Activated naive CD4-positive, alpha-beta T cell treated with anti-CD3 and anti-CD28 coated beads, Interleukin-2, amount 10 ng/mL, durations not matched to agents 7 days and 5 days (primary cell): ENCODE measurements around the gene MGP.

Experiments used
- CTCF ChIA-PET: fragments of 350-600 bp; sonication (Branson Sonifier 250); formaldehyde crosslinking; loops from one replicate; lab custom pipeline; 2021; ENCODE audit warnings: antibody characterized with exemption; lab: Charles Lee
- DNase-seq: peaks from one replicate; pipeline ENCODE4 v3.0.0-alpha.2; 2020
- H3K27ac Mint-ChIP-seq: one replicate; pipeline ENCODE4 v1.8.0; 2021; ENCODE audit warnings: mild to moderate bottlenecking, moderate library complexity, mixed read lengths
- H3K27me3 Mint-ChIP-seq: one replicate; pipeline ENCODE4 v1.8.0; 2021; ENCODE audit warnings: mild to moderate bottlenecking, mixed read lengths
- H3K36me3 Mint-ChIP-seq: one replicate; pipeline ENCODE4 v1.8.0; 2021; ENCODE audit warnings: mixed read lengths
- H3K4me1 Mint-ChIP-seq: one replicate; pipeline ENCODE4 v1.8.0; 2021; ENCODE audit warnings: mixed read lengths
- H3K4me3 Mint-ChIP-seq: one replicate; pipeline ENCODE4 v1.8.0; 2021; ENCODE audit warnings: mild to moderate bottlenecking, moderate library complexity, mixed read lengths
- H3K9me3 Mint-ChIP-seq: one replicate; pipeline ENCODE4 v1.8.0; 2021; ENCODE audit warnings: mixed read lengths

MGP gene

GRCh38 chr12:14843425-14843887, 42.2 kb downstream of the MGP start, which contains the start of gene ART4:
ART4 (minus strand) TSS chr12:14843526; CDS start chr12:14843113, 413 bp downstream.
- DNase-seq: no peak
- Mint-ChIP-seq H3K9me3 (no peaks in the 10 kb centered on the region), H3K27ac (no peak within 1 kb of the TSS), H3K36me3 (no peaks in the 10 kb centered on the region), H3K4me1 (peaks cover 2% of the 10 kb centered on the region), H3K27me3 (peaks cover 12% of the 10 kb centered on the region), H3K4me3 (no peak within 1 kb of the TSS)
- CTCF ChIA-PET: interaction anchor here (0.5 to 11.1 kb wide), 5 partner anchors 12 to 150 kb away, joined by 3 to 106 read pairs (median 4); no protein-coding TSS in a partner anchor

GRCh38 chr12:14842315-14842714, 43.3 kb downstream of the MGP start:
- H3K4me3 Mint-ChIP-seq: no peak overlapping the region
- CTCF ChIA-PET: interaction anchor here (11.1 kb wide), 1 partner anchor 151 kb away, joined by 106 read pairs; no protein-coding TSS in a partner anchor
- H3K27ac Mint-ChIP-seq: no peak overlapping the region
- H3K4me1 Mint-ChIP-seq: peaks cover 2% of the 10 kb centered on the region
- no peak for DNase-seq
- no peaks in the 10 kb centered on the region for H3K36me3 Mint-ChIP-seq
- H3K9me3 Mint-ChIP-seq: no peaks in the 10 kb centered on the region
- peaks cover 12% of the 10 kb centered on the region for H3K27me3 Mint-ChIP-seq

GRCh38 chr12:14841761-14842160, 43.9 kb downstream of the MGP start:
- no peaks in the 10 kb centered on the region for H3K9me3 Mint-ChIP-seq
- peaks cover 2% of the 10 kb centered on the region for H3K4me1 Mint-ChIP-seq
- H3K4me3 Mint-ChIP-seq: no peak overlapping the region
- peaks cover 12% of the 10 kb centered on the region for H3K27me3 Mint-ChIP-seq
- H3K36me3 Mint-ChIP-seq: no peaks in the 10 kb centered on the region
- no peak for DNase-seq
- CTCF ChIA-PET: no interaction called here
- no peak overlapping the region for H3K27ac Mint-ChIP-seq

- Mint-ChIP-seq H3K4me3 (no peak overlapping the region), H3K27me3 (peaks cover 12% of the 10 kb centered on the region), H3K9me3 (no peaks in the 10 kb centered on the region), H3K36me3 (no peaks in the 10 kb centered on the region), H3K27ac (no peak overlapping the region), H3K4me1 (peaks cover 2% of the 10 kb centered on the region)
- no peak for DNase-seq
- CTCF ChIA-PET: no interaction called here
Observed at GRCh38 chr12:14840616-14841015, 45.0 kb downstream of the MGP start.

GRCh38 chr12:14839262-14839661, 46.4 kb downstream of the MGP start:
- no peak for DNase-seq
- CTCF ChIA-PET: no interaction called here
- no peak overlapping the region for H3K4me3 Mint-ChIP-seq
- peaks cover 12% of the 10 kb centered on the region for H3K27me3 Mint-ChIP-seq
- H3K27ac Mint-ChIP-seq: no peak overlapping the region
- H3K36me3 Mint-ChIP-seq: no peaks in the 10 kb centered on the region
- H3K9me3 Mint-ChIP-seq: no peaks in the 10 kb centered on the region
- H3K4me1 Mint-ChIP-seq: no peaks in the 10 kb centered on the region

GRCh38 chr12:14836336-14837210, 49.1 kb downstream of the MGP start:
- Mint-ChIP-seq H3K9me3 (no peaks in the 10 kb centered on the region), H3K4me3 (no peak overlapping the region), H3K36me3 (no peaks in the 10 kb centered on the region), H3K27me3 (peaks cover 7% of the 10 kb centered on the region), H3K4me1 (no peaks in the 10 kb centered on the region), H3K27ac (no peak overlapping the region)
- DNase-seq: no peak
- CTCF ChIA-PET: no interaction called here

GRCh38 chr12:14834509-14834908, 51.1 kb downstream of the MGP start:
- CTCF ChIA-PET: no interaction called here
- no peak for DNase-seq
- Mint-ChIP-seq H3K9me3 (no peaks in the 10 kb centered on the region), H3K4me1 (no peaks in the 10 kb centered on the region), H3K27ac (no peak overlapping the region), H3K36me3 (no peaks in the 10 kb centered on the region), H3K4me3 (no peak overlapping the region), H3K27me3 (peaks cover 12% of the 10 kb centered on the region)

GRCh38 chr12:14833952-14834351, 51.7 kb downstream of the MGP start:
- H3K4me1 Mint-ChIP-seq: no peaks in the 10 kb centered on the region
- no peaks in the 10 kb centered on the region for H3K36me3 Mint-ChIP-seq
- DNase-seq: no peak
- no peaks in the 10 kb centered on the region for H3K9me3 Mint-ChIP-seq
- CTCF ChIA-PET: interaction anchor here (1.1 kb wide), 1 partner anchor 388 kb away, joined by 3 read pairs; the partner anchor contains the start of gene RERG
- H3K27ac Mint-ChIP-seq: no peak overlapping the region
- peaks cover 8% of the 10 kb centered on the region for H3K27me3 Mint-ChIP-seq
- no peak overlapping the region for H3K4me3 Mint-ChIP-seq

GRCh38 chr12:14833336-14833735, 52.3 kb downstream of the MGP start:
- DNase-seq: no peak
- no peaks in the 10 kb centered on the region for H3K36me3 Mint-ChIP-seq

More at GRCh38 chr12:14833336-14833735, 52.3 kb downstream of the MGP start:
- Mint-ChIP-seq H3K9me3 (no peaks in the 10 kb centered on the region), H3K27ac (no peak overlapping the region), H3K4me3 (no peak overlapping the region), H3K4me1 (no peaks in the 10 kb centered on the region), H3K27me3 (peaks cover 8% of the 10 kb centered on the region)
- CTCF ChIA-PET: interaction anchor here (0.7 to 1.1 kb wide), 2 partner anchors 204 to 388 kb away, joined by 3 read pairs; partner anchors contain the start of gene RERG
